Body of pancreas (tissue), 4 donors: Measurements from ENCODE around the gene TRPM6.

Source experiments
- POLR2A ChIP-seq, 3 donors: fragments of 450-650 bp; IDR thresholded peaks; one replicate each; pipeline ENCODE4 v1.6.1; 2016; ENCODE audit warnings: antibody characterized with exemption in 3 of 3, mild to moderate bottlenecking in 2 of 3
- TF ChIP-seq, protein P1 (sequence below), 7 experiments: fragments of 450-650 bp in 4 of 7; fragments of 200-600 bp in 3 of 7; sonication (generic) in 3 of 7; IDR thresholded peaks; one replicate each; pipeline ENCODE4 v1.5.1; 2016 to 2019; ENCODE audit warnings: antibody characterized with exemption in 7 of 7

- TF ChIP-seq POLR2A (IDR thresholded peaks at IDR 0.05): no peak
- TF ChIP-seq, protein P1, sequence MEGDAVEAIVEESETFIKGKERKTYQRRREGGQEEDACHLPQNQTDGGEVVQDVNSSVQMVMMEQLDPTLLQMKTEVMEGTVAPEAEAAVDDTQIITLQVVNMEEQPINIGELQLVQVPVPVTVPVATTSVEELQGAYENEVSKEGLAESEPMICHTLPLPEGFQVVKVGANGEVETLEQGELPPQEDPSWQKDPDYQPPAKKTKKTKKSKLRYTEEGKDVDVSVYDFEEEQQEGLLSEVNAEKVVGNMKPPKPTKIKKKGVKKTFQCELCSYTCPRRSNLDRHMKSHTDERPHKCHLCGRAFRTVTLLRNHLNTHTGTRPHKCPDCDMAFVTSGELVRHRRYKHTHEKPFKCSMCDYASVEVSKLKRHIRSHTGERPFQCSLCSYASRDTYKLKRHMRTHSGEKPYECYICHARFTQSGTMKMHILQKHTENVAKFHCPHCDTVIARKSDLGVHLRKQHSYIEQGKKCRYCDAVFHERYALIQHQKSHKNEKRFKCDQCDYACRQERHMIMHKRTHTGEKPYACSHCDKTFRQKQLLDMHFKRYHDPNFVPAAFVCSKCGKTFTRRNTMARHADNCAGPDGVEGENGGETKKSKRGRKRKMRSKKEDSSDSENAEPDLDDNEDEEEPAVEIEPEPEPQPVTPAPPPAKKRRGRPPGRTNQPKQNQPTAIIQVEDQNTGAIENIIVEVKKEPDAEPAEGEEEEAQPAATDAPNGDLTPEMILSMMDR (IDR thresholded peaks at IDR 0.05): peak in 2 of 7 experiments; percentile 1 to 2
Observed at GRCh38 chr9:74771262-74771585, 116.5 kb downstream of the TRPM6 start.
